ENCODE results near the gene NFATC3.

DNA sequence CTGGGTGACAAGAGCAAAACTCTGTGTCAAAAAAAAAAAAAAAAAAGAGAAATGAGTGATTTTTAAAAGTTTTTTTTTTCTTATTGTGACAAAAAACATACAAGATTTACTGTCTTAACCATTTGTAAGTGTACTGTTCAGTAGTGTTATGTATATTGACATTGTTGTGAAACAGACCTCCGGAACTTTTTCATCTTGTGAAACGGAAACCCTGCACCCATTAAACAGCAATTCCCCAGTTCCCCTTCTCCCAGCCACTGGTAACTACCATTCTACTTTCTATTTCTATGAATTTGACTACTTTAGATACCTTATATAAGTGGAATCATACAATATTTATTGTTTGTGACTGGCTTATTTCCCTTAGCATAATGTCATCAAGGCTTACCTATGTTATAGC, 43.4 kb upstream of the NFATC3 start:
- TF ChIP-seq SP1 (IDR thresholded peaks at IDR 0.05; ENCODE audit: low read depth, low read length) (no peak), RFX5 (IDR thresholded peaks at IDR 0.05; ENCODE audit: borderline replicate concordance, low read depth, low read length) (no peak), POLR2A (IDR thresholded peaks at IDR 0.05; ENCODE audit: control extremely low read depth in 1 of 2, low read depth in 2 of 2, low read length in 2 of 2) (no peak), JUND (IDR thresholded peaks at IDR 0.05; ENCODE audit: low read length) (no peak), YY1 (IDR thresholded peaks at IDR 0.05; ENCODE audit: low read depth, low read length) (no peak)
- TF ChIP-seq, protein P1, sequence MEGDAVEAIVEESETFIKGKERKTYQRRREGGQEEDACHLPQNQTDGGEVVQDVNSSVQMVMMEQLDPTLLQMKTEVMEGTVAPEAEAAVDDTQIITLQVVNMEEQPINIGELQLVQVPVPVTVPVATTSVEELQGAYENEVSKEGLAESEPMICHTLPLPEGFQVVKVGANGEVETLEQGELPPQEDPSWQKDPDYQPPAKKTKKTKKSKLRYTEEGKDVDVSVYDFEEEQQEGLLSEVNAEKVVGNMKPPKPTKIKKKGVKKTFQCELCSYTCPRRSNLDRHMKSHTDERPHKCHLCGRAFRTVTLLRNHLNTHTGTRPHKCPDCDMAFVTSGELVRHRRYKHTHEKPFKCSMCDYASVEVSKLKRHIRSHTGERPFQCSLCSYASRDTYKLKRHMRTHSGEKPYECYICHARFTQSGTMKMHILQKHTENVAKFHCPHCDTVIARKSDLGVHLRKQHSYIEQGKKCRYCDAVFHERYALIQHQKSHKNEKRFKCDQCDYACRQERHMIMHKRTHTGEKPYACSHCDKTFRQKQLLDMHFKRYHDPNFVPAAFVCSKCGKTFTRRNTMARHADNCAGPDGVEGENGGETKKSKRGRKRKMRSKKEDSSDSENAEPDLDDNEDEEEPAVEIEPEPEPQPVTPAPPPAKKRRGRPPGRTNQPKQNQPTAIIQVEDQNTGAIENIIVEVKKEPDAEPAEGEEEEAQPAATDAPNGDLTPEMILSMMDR (IDR thresholded peaks at IDR 0.05; ENCODE audit: control extremely low read depth in 1 of 3, insufficient read depth in 1 of 3, low read depth in 1 of 3, low read length in 3 of 3), result no peak

Data from H1 (cell line).